ENCODE results near the gene PROC.

DNA sequence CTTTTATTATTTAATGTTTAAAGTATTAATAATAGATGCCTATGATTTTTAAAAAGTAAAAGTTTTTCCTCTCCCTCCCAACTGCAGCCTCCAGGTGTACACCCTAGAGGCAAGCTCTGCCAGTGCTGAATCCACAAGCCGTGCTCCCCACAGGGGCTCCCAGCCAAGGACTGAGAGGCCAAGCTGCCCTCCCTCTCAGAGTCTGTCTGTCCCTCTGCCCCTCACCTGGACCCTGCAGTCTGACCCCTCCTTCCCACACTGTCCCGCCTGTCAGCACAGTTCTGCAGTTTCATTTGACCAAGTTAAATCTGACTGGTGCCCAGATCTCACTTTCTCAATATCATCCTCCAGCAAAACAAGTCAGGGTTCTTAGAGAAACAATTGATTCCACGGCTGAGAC, 14.8 kb upstream of the PROC start:
- TF ChIP-seq, protein P1, sequence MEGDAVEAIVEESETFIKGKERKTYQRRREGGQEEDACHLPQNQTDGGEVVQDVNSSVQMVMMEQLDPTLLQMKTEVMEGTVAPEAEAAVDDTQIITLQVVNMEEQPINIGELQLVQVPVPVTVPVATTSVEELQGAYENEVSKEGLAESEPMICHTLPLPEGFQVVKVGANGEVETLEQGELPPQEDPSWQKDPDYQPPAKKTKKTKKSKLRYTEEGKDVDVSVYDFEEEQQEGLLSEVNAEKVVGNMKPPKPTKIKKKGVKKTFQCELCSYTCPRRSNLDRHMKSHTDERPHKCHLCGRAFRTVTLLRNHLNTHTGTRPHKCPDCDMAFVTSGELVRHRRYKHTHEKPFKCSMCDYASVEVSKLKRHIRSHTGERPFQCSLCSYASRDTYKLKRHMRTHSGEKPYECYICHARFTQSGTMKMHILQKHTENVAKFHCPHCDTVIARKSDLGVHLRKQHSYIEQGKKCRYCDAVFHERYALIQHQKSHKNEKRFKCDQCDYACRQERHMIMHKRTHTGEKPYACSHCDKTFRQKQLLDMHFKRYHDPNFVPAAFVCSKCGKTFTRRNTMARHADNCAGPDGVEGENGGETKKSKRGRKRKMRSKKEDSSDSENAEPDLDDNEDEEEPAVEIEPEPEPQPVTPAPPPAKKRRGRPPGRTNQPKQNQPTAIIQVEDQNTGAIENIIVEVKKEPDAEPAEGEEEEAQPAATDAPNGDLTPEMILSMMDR (IDR thresholded peaks at IDR 0.05) = no peak
- TF ChIP-seq POLR2AphosphoS5 (IDR thresholded peaks at IDR 0.05) (no peak), POLR2A (IDR thresholded peaks at IDR 0.05) (no peak)
